Pancreas (tissue), 10 donors: ENCODE data around the gene GABRA5. TPM values are rescaled to one million over a fixed set of nuclear protein-coding genes. Genes with fewer than 3 reads are reported as not detected.

Source experiments
- ATAC-seq, 4 donors: fragments of 200-7000 bp; cut with Tn5 transposase; one replicate each; pipeline versions ENCODE4 v1.8.0 to v1.9.1; 2020; ENCODE audit warnings: mild to moderate bottlenecking in 4 of 4, moderate library complexity in 4 of 4
- DNase-seq, 6 donors: peaks; one replicate each; pipeline ENCODE4 v3.0.0-alpha.2; 2020
- FAIRE-seq: peaks from 2 replicates; lab custom pipeline; 2012; peaks lifted over from hg19 to GRCh38; lab: Jason Lieb, UNC
- H3K27ac ChIP-seq, 4 donors: fragments of 200-600 bp; sonication (generic); 1 replicate in 3 of 4; 2 replicates in 1 of 4; pipeline versions ENCODE4 v1.5.0 to v1.8.0; 2020
- H3K27me3 ChIP-seq, 4 donors: fragments of 200-600 bp; one replicate each; pipeline ENCODE4 v1.8.0; 2021
- H3K36me3 ChIP-seq, 3 donors: fragments of 200-600 bp; sonication (generic) in 1 of 3; one replicate each; pipeline versions ENCODE4 v1.5.0 to v1.8.0; 2020 to 2021
- H3K4me1 ChIP-seq, 3 donors: fragments of 200-600 bp; one replicate each; pipeline ENCODE4 v1.8.0; 2021
- H3K4me3 ChIP-seq, 4 donors: fragments of 200-600 bp; sonication (generic) in 2 of 4; one replicate each; pipeline versions ENCODE4 v1.5.0 to v1.8.0; 2020 to 2021
- H3K9me3 ChIP-seq, 4 donors: fragments of 200-600 bp; one replicate each; pipeline ENCODE4 v1.8.0; 2021
- WGBS, 2 donors: extraction: QIAGEN DNeasy Blood & Tissue Kit; methylation state at CpG; one replicate each; pipeline ENCODE4 v1.1.7; 2013; 5-methylcytosine and 5-hydroxymethylcytosine counted together
- intact Hi-C, 3 donors: fragments of 100-400 bp; cut with DNase I; formaldehyde crosslinking; loops; one replicate each; pipeline versions ENCODE4 v1.11.1 to v1.14.2; 2022
- polyA plus RNA-seq, 2 donors: library from polyadenylated mRNA; stranded (reverse); fragments of 200-250 nt; gene quantifications; one replicate each; pipeline ENCODE4 v1.2.3, GENCODE V29; 2013
- total RNA-seq, 6 donors: library from RNA; stranded (reverse); fragmentation: NEBNext Ultra II Directional in 4 of 6; extraction: Animal tissue kit (Norgen Biotek cat#: 25700) in 4 of 6; gene quantifications; one replicate each; pipeline versions ENCODE4 v1.2.1 to v1.2.4, GENCODE V29; 2021 to 2023
- TF ChIP-seq, protein P1 (sequence below), 4 donors: fragments of 200-600 bp; sonication (generic) in 3 of 4; IDR thresholded peaks; one replicate each; pipeline versions ENCODE4 v1.5.0 to v1.8.0; 2021; ENCODE audit warnings: antibody characterized with exemption in 4 of 4
- donor health status: healthy with polysubstance abuse.
- donor health status: DM: no; HTN: no; CAD: no; lungs with moderate emphysema.
- donor health status: DM: no; HTN: no; CAD: no.
- donor health status: control.
- donor health status: control.
- donor health status: Bipolar disorder and iron deficiency.
- donor health status: DM: yes; HTN: yes; CAD: no.
- donor health status: DM: no; HTN: no; CAD: no.
- donor health status: DM: no; HTN: no; CAD: no.
- donor health status: DM: yes; HTN: yes; CAD: no.

GABRA5 gene
- total and polyA plus RNA-seq, 8 donors: 0.16 to 0.52 (median 0.28) TPM; not detected in 4

DNA sequence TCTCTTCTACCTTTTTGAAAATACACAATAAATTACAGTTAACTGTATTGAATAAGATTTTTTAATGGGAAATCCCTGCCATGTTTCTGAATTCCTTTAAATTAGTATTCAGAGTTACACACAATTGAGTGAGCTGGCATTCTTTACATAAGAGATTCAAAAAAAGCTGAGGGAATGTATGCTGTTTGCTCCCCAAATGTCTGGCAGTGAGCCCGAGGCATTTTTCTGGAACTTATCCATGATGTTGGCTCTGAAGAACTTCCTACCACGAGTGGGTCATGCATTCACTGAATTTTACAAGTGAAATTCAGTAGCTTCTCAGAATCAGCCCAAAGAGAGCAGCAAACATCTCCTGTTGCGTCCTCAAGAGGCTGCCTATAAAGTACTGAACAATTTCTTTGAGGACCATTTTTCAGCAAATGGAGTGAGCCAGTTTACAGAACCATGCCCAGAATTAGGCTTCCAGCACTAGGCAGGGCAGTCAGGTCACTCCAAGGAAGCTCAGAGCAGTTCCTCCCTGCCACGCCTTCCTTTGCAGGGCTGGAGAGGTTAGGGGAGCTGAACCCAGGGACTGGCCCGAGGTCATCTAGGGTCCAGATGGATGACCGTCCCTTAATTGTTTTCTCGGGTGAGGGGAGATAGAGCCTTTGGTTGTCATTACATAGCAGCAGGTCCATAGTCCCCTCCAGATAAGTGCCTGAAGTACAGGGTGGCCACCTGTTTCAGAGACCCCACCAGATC, 21.2 kb downstream of the GABRA5 start:
- ATAC-seq: no peak
- no peak for DNase-seq
- Histone ChIP-seq H3K27ac (no peak overlapping the region), H3K4me3 (no peak overlapping the region), H3K36me3 (no peaks in the 10 kb centered on the region), H3K9me3 (no peaks in the 10 kb centered on the region), H3K4me1 (peaks cover 4 to 9% (median 5%) of the 10 kb centered on the region in 3 donors), H3K27me3 (peaks cover 0 to 16% (median 0%) of the 10 kb centered on the region in 4 donors)
- intact Hi-C loops: no loop called here
- no peak for FAIRE-seq
- TF ChIP-seq, protein P1, sequence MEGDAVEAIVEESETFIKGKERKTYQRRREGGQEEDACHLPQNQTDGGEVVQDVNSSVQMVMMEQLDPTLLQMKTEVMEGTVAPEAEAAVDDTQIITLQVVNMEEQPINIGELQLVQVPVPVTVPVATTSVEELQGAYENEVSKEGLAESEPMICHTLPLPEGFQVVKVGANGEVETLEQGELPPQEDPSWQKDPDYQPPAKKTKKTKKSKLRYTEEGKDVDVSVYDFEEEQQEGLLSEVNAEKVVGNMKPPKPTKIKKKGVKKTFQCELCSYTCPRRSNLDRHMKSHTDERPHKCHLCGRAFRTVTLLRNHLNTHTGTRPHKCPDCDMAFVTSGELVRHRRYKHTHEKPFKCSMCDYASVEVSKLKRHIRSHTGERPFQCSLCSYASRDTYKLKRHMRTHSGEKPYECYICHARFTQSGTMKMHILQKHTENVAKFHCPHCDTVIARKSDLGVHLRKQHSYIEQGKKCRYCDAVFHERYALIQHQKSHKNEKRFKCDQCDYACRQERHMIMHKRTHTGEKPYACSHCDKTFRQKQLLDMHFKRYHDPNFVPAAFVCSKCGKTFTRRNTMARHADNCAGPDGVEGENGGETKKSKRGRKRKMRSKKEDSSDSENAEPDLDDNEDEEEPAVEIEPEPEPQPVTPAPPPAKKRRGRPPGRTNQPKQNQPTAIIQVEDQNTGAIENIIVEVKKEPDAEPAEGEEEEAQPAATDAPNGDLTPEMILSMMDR (IDR thresholded peaks at IDR 0.05): no peak
- WGBS, 2 donors: 41 to 42% methylated on average over 7 of the region's 7 CpGs

DNA sequence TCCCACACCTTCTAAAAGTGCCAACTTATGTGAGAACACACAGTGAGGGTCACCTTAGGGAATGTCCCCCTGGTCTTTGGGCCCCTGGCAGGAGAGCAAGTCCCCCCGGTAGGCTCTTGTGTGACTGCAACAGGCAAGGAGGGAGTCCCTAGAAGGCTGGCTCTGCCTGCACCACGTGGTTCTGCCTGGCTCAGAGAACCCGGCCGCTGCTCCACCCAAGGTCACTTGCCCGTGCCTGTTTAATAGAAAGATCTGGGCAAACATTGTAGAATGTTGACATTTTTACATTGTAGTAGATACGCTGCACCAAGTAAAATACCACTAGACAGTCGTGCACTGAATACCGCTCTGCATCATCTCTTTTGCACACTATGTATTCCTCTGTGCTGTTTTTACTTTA, 21.9 kb downstream of the GABRA5 start:
- Histone ChIP-seq H3K27ac (no peak overlapping the region), H3K4me1 (peaks cover 4 to 9% (median 5%) of the 10 kb centered on the region in 3 donors), H3K9me3 (no peaks in the 10 kb centered on the region), H3K4me3 (peak overlapping the region in 1 of 4 donors; percentile 3), H3K36me3 (no peaks in the 10 kb centered on the region), H3K27me3 (peaks cover 0 to 16% (median 0%) of the 10 kb centered on the region in 4 donors)
- intact Hi-C loops: no loop called here
- 9 to 14% methylated on average over 8 of the region's 8 CpGs for WGBS, 2 donors
- ATAC-seq: peak; percentile 67 to 91 (median 84)
- peak in 5 of 6 donors; percentile 29 to 75 (median 55) for DNase-seq
- TF ChIP-seq, protein P1 (IDR thresholded peaks at IDR 0.05): no peak
- FAIRE-seq: no peak

DNA sequence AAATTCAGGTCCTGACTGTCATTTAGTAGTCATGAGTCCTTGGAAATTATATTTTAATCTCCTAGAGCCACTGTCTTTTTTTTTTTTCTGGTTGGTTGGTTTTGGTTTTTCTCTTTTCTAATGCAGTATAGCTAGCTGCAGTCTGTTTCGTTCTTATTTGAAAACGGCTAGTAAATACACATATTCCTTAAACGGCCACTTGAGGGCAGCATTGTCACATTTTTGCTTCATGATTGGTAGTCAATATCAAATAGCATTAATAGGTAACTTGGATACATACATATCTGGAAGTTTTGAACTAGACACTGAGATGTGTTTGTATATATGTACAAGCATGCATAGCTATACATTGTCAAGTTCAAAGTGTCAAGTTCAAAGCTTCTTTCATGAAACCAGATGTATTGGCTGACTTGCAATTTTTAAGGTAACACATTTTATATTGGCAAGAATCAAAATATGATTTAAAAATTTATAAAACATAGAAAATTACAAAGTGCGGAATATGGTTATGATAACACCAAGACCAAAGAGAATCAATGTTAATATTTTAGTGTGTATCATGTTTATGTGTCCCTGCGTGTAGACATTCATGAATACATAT, 22.5 kb downstream of the GABRA5 start:
- no peaks in the 10 kb centered on the region for H3K9me3 ChIP-seq
- DNase-seq: peak in 3 of 6 donors; percentile 18 to 54 (median 29)
- FAIRE-seq: peak; percentile 89

DNA sequence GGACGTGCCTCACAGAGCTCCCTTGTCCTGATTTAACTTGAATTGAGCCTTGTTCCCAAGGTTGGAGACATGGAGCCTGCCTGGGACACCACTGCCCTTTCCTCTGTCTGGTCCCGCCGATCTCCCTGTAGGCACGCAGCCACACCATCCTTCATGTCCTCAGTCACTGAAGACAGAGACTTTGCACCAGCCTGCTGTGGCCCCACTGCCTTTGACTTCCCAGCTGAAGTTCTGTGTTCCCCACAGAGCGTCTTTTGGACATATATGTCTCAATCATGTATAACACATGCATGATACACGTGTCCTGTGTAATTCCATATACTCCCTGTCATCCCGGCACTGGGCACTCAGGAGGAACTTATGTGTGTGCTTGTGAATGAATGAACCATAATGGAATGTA, 23.6 kb downstream of the GABRA5 start:
- Histone ChIP-seq H3K27ac (no peak overlapping the region), H3K9me3 (no peaks in the 10 kb centered on the region), H3K4me1 (peaks cover 4 to 9% (median 5%) of the 10 kb centered on the region in 3 donors), H3K27me3 (peaks cover 0 to 16% (median 0%) of the 10 kb centered on the region in 4 donors), H3K36me3 (no peaks in the 10 kb centered on the region), H3K4me3 (no peak overlapping the region)
- intact Hi-C loops: loop anchor here in 1 of 3 donors (5.0 kb wide), 1 partner anchor 127 kb away; no protein-coding TSS in a partner anchor
- DNase-seq (no peak), FAIRE-seq (no peak), ATAC-seq (no peak)
- WGBS, 2 donors: 54 to 67% methylated on average over 7 of the region's 7 CpGs
- TF ChIP-seq, protein P1 (IDR thresholded peaks at IDR 0.05): no peak

More for the DNA sequence above, 22.5 kb downstream of the GABRA5 start:
- Histone ChIP-seq H3K27me3 (peaks cover 0 to 16% (median 0%) of the 10 kb centered on the region in 4 donors), H3K4me3 (peak overlapping the region in 1 of 4 donors; percentile 3), H3K4me1 (peaks cover 4 to 9% (median 5%) of the 10 kb centered on the region in 3 donors), H3K27ac (no peak overlapping the region), H3K36me3 (no peaks in the 10 kb centered on the region)
- TF ChIP-seq, protein P1 (IDR thresholded peaks at IDR 0.05): peak; percentile 26 to 66 (median 52)
- WGBS, 2 donors: 19 to 21% methylated on average over 5 of the region's 5 CpGs
- ATAC-seq: peak; percentile 55 to 74 (median 62)
- intact Hi-C loops: no loop called here
